ENCODE results near the gene HLCS.

GRCh38 chr21:36735201-36735515 is 231.3 kb downstream of the HLCS start:
- TF ChIP-seq CTCF (IDR thresholded peaks at IDR 0.05; ENCODE audit: poor library complexity) (no peak), EZH2 (IDR thresholded peaks at IDR 0.05; ENCODE audit: borderline replicate concordance) (no peak), EZH2phosphoT487 (IDR thresholded peaks at IDR 0.05; ENCODE audit: low read depth, severe bottlenecking, unreplicated experiment) (no peak)
